GM12892 (cell line): ENCODE results near the gene SLC22A3. TPM values are rescaled to one million over a fixed set of nuclear protein-coding genes. Genes with fewer than 3 reads are reported as not detected.
"Not testable (repeated sequence)": the region's sequence is repeated elsewhere in the genome, so short reads cannot be mapped to it uniquely, and the experiment has no call there.

Experiments used
- DNase-seq: peaks from one replicate; pipeline ENCODE4 v3.0.0; 2011; ENCODE audit not compliant: insufficient read length
- FAIRE-seq: peaks from 2 replicates; lab custom pipeline; 2011; peaks lifted over from hg19 to GRCh38; lab: Jason Lieb, UNC
- POLR2A ChIP-seq: IDR thresholded peaks from 2 replicates; pipeline ENCODE4 v1.6.1; 2011; ENCODE audit warnings: low read depth, low read length, control low read depth
- POLR2AphosphoS5 ChIP-seq: IDR thresholded peaks from 2 replicates; pipeline ENCODE4 v1.6.1; 2011; ENCODE audit warnings: low read depth, low read length, control low read depth
- TAF1 ChIP-seq: IDR thresholded peaks from 2 replicates; pipeline ENCODE4 v1.6.1; 2011; ENCODE audit warnings: low read depth, mild to moderate bottlenecking, control low read depth, low read length, borderline replicate concordance
- polyA plus RNA-seq: library from polyadenylated mRNA; unstranded; fragments of >200 nt; gene quantifications from one replicate; pipeline ENCODE4 v1.2.1, GENCODE V29; 2012; ENCODE audit warnings: missing spikeins, inconsistent platforms; ENCODE audit not compliant: missing spikeins

SLC22A3 gene
- polyA plus RNA-seq, result not detected

- DNase-seq, result no peak
Observed at GRCh38 chr6:160348223-160349019, at the start of gene SLC22A3. Gene SLC22A3, plus strand, starts transcription at chr6:160348378. Its CDS starts 42 bp downstream, at chr6:160348420.

DNA sequence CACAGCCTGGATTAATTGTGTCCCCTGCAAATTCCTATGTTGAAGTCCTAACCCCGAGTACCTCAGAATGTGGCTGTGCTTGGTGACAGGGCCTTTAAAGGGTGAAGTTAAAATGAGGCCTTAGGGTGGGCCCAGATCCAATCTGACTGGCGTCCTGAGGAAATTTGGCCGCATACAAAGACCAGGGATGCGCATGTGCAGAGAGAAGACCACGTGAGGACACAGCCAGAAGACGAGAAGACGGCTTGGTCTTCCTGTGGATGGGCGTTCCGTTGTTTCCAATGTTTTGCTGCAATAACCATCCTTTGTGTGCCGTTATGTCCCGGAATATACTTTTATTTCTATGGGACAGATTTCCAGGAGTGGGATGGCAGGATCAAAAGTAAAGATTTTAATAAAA, 48.6 kb upstream of the SLC22A3 start:
- FAIRE-seq, result no peak
- TF ChIP-seq TAF1 (no peak), POLR2AphosphoS5 (no peak), POLR2A (no peak)

More at GRCh38 chr6:160348223-160349019, at the start of gene SLC22A3:
- FAIRE-seq, result no peak
- TF ChIP-seq POLR2AphosphoS5 (no peak), POLR2A (no peak), TAF1 (no peak)

GRCh38 chr6:160300076-160300695, 48.0 kb upstream of the SLC22A3 start:
- DNase-seq (no peak), FAIRE-seq (no peak)

More for the DNA sequence above, 48.6 kb upstream of the SLC22A3 start:
- DNase-seq, result no peak

GRCh38 chr6:160301339-160301738, 46.8 kb upstream of the SLC22A3 start:
- TF ChIP-seq POLR2AphosphoS5, result no peak
- TF ChIP-seq TAF1, result no peak
- TF ChIP-seq POLR2A, result no peak
- no peak for DNase-seq
- no peak for FAIRE-seq

More at GRCh38 chr6:160300076-160300695, 48.0 kb upstream of the SLC22A3 start:
- no peak for TF ChIP-seq POLR2AphosphoS5
- TF ChIP-seq TAF1, result no peak

DNA sequence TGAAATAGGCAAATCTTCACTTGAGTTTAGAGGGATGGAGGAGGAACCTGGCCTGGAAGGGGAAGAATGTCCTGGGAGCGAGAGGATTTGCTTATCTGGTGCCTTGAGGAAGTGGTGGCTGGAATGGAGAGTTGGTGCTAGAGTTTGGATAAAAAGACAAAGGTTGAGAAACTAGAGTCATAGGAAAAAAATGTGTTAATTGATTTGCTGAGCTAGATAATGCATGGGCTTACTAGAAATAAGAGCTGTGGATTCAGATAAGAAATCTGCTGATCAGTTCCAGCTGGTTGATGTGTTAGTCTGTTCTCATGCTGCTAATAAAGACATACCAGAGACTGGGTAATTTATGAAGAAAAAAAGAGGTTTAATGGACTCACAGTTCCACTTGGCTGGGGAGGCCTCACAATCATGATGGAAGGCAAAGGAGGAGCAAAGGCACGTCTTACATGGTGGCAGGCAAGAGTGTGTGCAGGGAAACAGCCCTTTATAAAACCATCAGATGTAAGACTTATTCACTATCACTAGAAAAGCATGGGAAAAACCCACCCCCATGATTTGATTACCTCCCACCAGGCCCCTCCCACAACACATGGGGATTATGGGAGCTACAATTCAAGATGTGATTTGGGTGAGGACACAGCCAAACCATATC, 45.6 kb upstream of the SLC22A3 start:
- DNase-seq, FAIRE-seq: not testable (repeated sequence)

DNA sequence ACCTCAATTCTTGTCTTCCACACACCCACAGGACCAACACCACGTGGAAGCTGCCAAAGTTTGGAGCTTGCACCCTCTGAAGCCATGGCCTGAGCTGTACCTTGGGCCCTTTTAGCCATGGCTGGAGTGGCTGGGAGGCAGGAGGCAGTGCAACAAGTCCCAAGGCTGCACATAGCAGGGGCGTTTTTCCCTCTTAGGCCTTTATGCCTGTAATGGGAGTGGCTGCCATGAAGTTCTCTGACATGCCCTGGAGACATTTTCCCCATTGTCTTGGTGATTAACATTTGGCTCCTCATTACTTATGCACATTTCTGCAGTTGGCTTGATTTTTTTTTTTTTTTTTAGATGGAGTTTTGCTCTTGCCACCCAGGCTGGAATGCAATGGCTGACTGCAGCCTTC, 44.4 kb upstream of the SLC22A3 start:
- FAIRE-seq (no peak), DNase-seq (no peak)
- TF ChIP-seq TAF1, result no peak
- no peak for TF ChIP-seq POLR2A
- TF ChIP-seq POLR2AphosphoS5, result no peak

GRCh38 chr6:160305926-160306713, 42.1 kb upstream of the SLC22A3 start:
- TF ChIP-seq POLR2A (no peak), TAF1 (no peak), POLR2AphosphoS5 (no peak)
- no peak for DNase-seq

DNA sequence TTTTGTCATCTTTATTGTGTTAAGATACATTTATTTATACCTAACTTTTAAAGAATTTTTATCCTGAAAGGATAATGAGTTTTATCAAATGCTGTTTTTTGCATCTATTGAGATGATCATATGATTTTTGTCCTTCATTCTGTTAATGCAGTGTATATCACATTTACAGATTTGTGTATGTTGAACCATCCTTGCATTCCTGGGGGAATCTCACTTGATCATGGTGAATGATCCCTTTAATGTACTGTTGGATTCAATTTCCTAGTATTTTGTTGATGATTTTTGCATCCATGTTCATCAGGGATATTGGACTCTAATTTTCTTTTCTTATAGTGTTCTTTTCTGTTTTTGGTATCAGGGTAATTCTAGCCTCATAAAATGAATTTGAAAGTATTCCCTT, 38.5 kb upstream of the SLC22A3 start:
- DNase-seq, result no peak
- TF ChIP-seq POLR2A (no peak), POLR2AphosphoS5 (no peak), TAF1 (no peak)
- no peak for FAIRE-seq

More at GRCh38 chr6:160305926-160306713, 42.1 kb upstream of the SLC22A3 start:
- FAIRE-seq, result no peak

- no peak for DNase-seq
- TF ChIP-seq TAF1 (no peak), POLR2AphosphoS5 (no peak), POLR2A (no peak)
- FAIRE-seq, result no peak
Observed at GRCh38 chr6:160312900-160313299, 35.3 kb upstream of the SLC22A3 start.

- FAIRE-seq, result no peak
- TF ChIP-seq POLR2A, result no peak
- TF ChIP-seq TAF1, result no peak
- TF ChIP-seq POLR2AphosphoS5, result no peak
Observed at GRCh38 chr6:160315310-160315709, 32.9 kb upstream of the SLC22A3 start.

DNA sequence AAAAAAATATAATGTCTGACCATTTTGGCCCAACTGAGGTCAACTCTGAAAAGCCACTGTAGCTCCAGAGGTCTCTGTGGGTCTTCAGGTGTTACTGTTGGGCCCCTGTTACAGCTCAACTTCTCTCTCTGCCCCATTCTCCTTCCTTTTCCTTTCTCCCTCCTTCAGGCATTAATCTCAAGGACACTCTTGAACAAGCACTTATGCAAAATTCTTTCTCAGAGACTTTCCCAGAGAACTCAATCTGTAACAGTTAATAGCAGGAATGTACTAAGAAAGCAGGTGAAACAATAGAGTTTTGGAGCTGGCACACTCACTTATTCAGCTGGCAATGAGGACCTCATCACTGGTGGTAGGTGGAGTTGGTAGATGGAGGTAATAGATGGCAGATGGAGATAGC, 31.9 kb upstream of the SLC22A3 start:
- TF ChIP-seq TAF1, result no peak
- TF ChIP-seq POLR2A, result no peak
- no peak for TF ChIP-seq POLR2AphosphoS5
- FAIRE-seq (no peak), DNase-seq (no peak)

More at GRCh38 chr6:160315310-160315709, 32.9 kb upstream of the SLC22A3 start:
- DNase-seq, result no peak
